ENCODE results near the gene ACTR1B.
"Not testable (repeated sequence)": the region's sequence is repeated elsewhere in the genome, so short reads cannot be mapped to it uniquely, and the experiment has no call there.

The ACTR1B gene

GRCh38 chr2:97688062-97688827 lies 24.4 kb upstream of the ACTR1B start:
- DNase-seq = no peak

GRCh38 chr2:97687235-97687634 lies 23.4 kb upstream of the ACTR1B start:
- not testable (repeated sequence) for DNase-seq

- DNase-seq = no peak
Observed at GRCh38 chr2:97678298-97678697, 14.5 kb upstream of the ACTR1B start.

GRCh38 chr2:97677480-97677879 lies 13.6 kb upstream of the ACTR1B start:
- DNase-seq = no peak

GRCh38 chr2:97676620-97677019 lies 12.8 kb upstream of the ACTR1B start:
- DNase-seq = no peak

- no peak for DNase-seq
Observed at GRCh38 chr2:97675430-97676113, 11.7 kb upstream of the ACTR1B start.

- no peak for DNase-seq
Observed at GRCh38 chr2:97673915-97674283, 10.1 kb upstream of the ACTR1B start.

- no peak for DNase-seq
Observed at GRCh38 chr2:97673182-97673914, 9.5 kb upstream of the ACTR1B start.

GRCh38 chr2:97672606-97673140 lies 8.8 kb upstream of the ACTR1B start:
- not testable (repeated sequence) for DNase-seq

- no peak for DNase-seq
Observed at GRCh38 chr2:97671526-97671925, 7.7 kb upstream of the ACTR1B start.

GRCh38 chr2:97670471-97670870 lies 6.6 kb upstream of the ACTR1B start:
- no peak for DNase-seq

- DNase-seq = no peak
Observed at GRCh38 chr2:97669448-97669847, 5.6 kb upstream of the ACTR1B start, which contains the start of gene C2orf92. Gene C2orf92 (plus strand): TSS chr2:97669713. CDS start chr2:97669789, 76 bp downstream.

- no peak for DNase-seq
Observed at GRCh38 chr2:97664636-97664970, 759 bp upstream of the ACTR1B start.

GRCh38 chr2:97663626-97663961 lies 250 bp downstream of the ACTR1B start:
- DNase-seq = no peak

- peak; percentile 82 for DNase-seq
Observed at GRCh38 chr2:97662895-97663625, 784 bp downstream of the ACTR1B start.

GRCh38 chr2:97662386-97662894 lies 1.4 kb downstream of the ACTR1B start:
- DNase-seq = no peak

GRCh38 chr2:97661927-97662326 lies 1.9 kb downstream of the ACTR1B start:
- DNase-seq = no peak

- no peak for DNase-seq
Observed at GRCh38 chr2:97660775-97661389, 3.0 kb downstream of the ACTR1B start.

- no peak for DNase-seq
Observed at GRCh38 chr2:97660044-97660774, 3.6 kb downstream of the ACTR1B start.

GRCh38 chr2:97659256-97660043 lies 4.4 kb downstream of the ACTR1B start:
- no peak for DNase-seq

GRCh38 chr2:97658691-97659157 lies 5.1 kb downstream of the ACTR1B start:
- no peak for DNase-seq

Data from right forelimb (tissue), 1 donor.